Endothelial cell of umbilical vein (primary cell): ENCODE data around the gene IDI2. TPM values are rescaled to one million over a fixed set of nuclear protein-coding genes. Genes with fewer than 3 reads are reported as not detected.

ENCODE experiments used
- BruUV-seq: library from RNA; stranded (reverse); fragments of 400-500 nt; replicated peaks from 2 replicates; lab custom pipeline; 2021; lab: Mats Ljungman, UMichigan
- CTCF ChIA-PET: fragments of 300-600, 350-600 bp; sonication (Branson Sonifier 250); formaldehyde crosslinking; loops from one replicate; lab custom pipeline; 2021; ENCODE audit warnings: antibody characterized with exemption, inconsistent platforms; lab: Charles Lee
- POLR2A ChIA-PET: fragments of 300-600, 350-600 bp; sonication (Branson Sonifier 250); formaldehyde crosslinking; loops from one replicate; lab custom pipeline; 2021; ENCODE audit warnings: antibody characterized with exemption, inconsistent platforms; lab: Charles Lee
- DNase-seq: peaks from one replicate; pipeline ENCODE4 v3.0.0-alpha.2; 2011; ENCODE audit warnings: low read depth, low spot score
- FAIRE-seq: peaks from 2 replicates; lab custom pipeline; 2011; peaks lifted over from hg19 to GRCh38; lab: Jason Lieb, UNC
- H2AFZ ChIP-seq: 2 replicates; pipeline ENCODE4 v1.6.0; 2012; ENCODE audit warnings: low read depth, low read length, control low read depth, inconsistent platforms
- H3K27ac ChIP-seq: 2 replicates; pipeline ENCODE4 v1.5.1; 2011; ENCODE audit warnings: low read depth, mild to moderate bottlenecking, control low read depth, low read length, moderate library complexity; ENCODE audit not compliant: insufficient read depth
- H3K27me3 ChIP-seq, 2 experiments: 2 replicates each; pipeline versions ENCODE4 v1.6.0 to v1.6.1; 2011; ENCODE audit warnings: low read length in 2 of 2, mixed read lengths in 1 of 2; ENCODE audit not compliant: control insufficient read depth in 2 of 2, insufficient read depth in 2 of 2
- H3K36me3 ChIP-seq, 2 experiments: 2 replicates in 1 of 2; 3 replicates in 1 of 2; pipeline ENCODE4 v1.5.1; 2011; ENCODE audit warnings: low read length in 2 of 2, mild to moderate bottlenecking in 1 of 2, moderate library complexity in 1 of 2; ENCODE audit not compliant: control insufficient read depth in 2 of 2, insufficient read depth in 2 of 2; ENCODE audit errors: extremely low read depth in 1 of 2
- H3K4me1 ChIP-seq: 3 replicates; pipeline ENCODE4 v1.5.1; 2011; ENCODE audit warnings: mild to moderate bottlenecking, low read length; ENCODE audit not compliant: control insufficient read depth, insufficient read depth; ENCODE audit errors: extremely low read depth
- H3K4me2 ChIP-seq: 2 replicates; pipeline ENCODE4 v1.6.1; 2011; ENCODE audit warnings: low read length, control low read depth, mixed read lengths; ENCODE audit not compliant: insufficient read depth
- H3K4me3 ChIP-seq, 3 experiments: fragments of 200-600 bp in 1 of 3; sonication (generic), shearing (Covaris generic) in 1 of 3; replicated peaks in 1 of 3; 2 replicates each; pipeline ENCODE4 v1.5.1; 2011 to 2016; ENCODE audit warnings: control low read depth in 3 of 3, low read length in 3 of 3, mild to moderate bottlenecking in 2 of 3, inconsistent platforms in 1 of 3, low read depth in 1 of 3, moderate library complexity in 1 of 3; ENCODE audit not compliant: insufficient read depth in 1 of 3
- H3K79me2 ChIP-seq: 2 replicates; pipeline ENCODE4 v1.6.0; 2012; ENCODE audit warnings: low read length, inconsistent platforms; ENCODE audit not compliant: control insufficient read depth, insufficient read depth
- H3K9ac ChIP-seq: replicated peaks from 2 replicates; pipeline ENCODE3; 2011; ENCODE audit warnings: low read length, control low read depth; ENCODE audit not compliant: insufficient read depth; ENCODE audit errors: extremely low read depth
- H3K9me1 ChIP-seq: replicated peaks from 3 replicates; pipeline ENCODE4 v1.6.0; 2011; ENCODE audit warnings: mild to moderate bottlenecking, low read length; ENCODE audit not compliant: control insufficient read depth, insufficient read depth; ENCODE audit errors: extremely low read depth
- H3K9me3 ChIP-seq: replicated peaks from 2 replicates; pipeline ENCODE4 v1.5.1; 2012; ENCODE audit warnings: low read length, inconsistent platforms; ENCODE audit not compliant: control insufficient read depth, insufficient read depth
- H4K20me1 ChIP-seq: replicated peaks from 2 replicates; pipeline ENCODE3; 2011; ENCODE audit warnings: mild to moderate bottlenecking, low read length; ENCODE audit not compliant: control insufficient read depth, insufficient read depth; ENCODE audit errors: extremely low read depth
- FOS ChIP-seq: IDR thresholded peaks from 2 replicates; pipeline ENCODE4 v1.6.1; 2011; ENCODE audit warnings: mild to moderate bottlenecking, low read length, moderate library complexity, borderline replicate concordance; ENCODE audit not compliant: insufficient read depth
- dilution Hi-C: fragments of 300-500 bp; cut with MboI; formaldehyde crosslinking; loops from one replicate; pipeline ENCODE4 v1.15.0; 2019; ENCODE audit warnings: low sequenced_read_pairs; ENCODE audit not compliant: extremely low pct_ligation_motif_present
- intact Hi-C: fragments of 100-400 bp; cut with micrococcal nuclease; formaldehyde crosslinking; loops from one replicate; pipeline ENCODE4 v1.10.0; 2022
- polyA plus RNA-seq, 4 experiments: library from polyadenylated mRNA; depleted of rRNA in 3 of 4; stranded (reverse) in 3 of 4; unstranded in 1 of 4; fragments of >200 nt; gene quantifications; 2 replicates each; pipeline versions ENCODE4 v1.2.1 to v1.2.3, GENCODE V29; 2011 to 2012; ENCODE audit warnings: missing spikeins in 1 of 4
- total RNA-seq: library from RNA; stranded (reverse); gene quantifications from 2 replicates; pipeline ENCODE4 v1.2.3, GENCODE V29; 2021

Gene IDI2
- total and polyA plus RNA-seq, 2 donors (not counting 3 experiments of a cell fraction or from before 2014, with no cell fraction given), result not detected

DNA sequence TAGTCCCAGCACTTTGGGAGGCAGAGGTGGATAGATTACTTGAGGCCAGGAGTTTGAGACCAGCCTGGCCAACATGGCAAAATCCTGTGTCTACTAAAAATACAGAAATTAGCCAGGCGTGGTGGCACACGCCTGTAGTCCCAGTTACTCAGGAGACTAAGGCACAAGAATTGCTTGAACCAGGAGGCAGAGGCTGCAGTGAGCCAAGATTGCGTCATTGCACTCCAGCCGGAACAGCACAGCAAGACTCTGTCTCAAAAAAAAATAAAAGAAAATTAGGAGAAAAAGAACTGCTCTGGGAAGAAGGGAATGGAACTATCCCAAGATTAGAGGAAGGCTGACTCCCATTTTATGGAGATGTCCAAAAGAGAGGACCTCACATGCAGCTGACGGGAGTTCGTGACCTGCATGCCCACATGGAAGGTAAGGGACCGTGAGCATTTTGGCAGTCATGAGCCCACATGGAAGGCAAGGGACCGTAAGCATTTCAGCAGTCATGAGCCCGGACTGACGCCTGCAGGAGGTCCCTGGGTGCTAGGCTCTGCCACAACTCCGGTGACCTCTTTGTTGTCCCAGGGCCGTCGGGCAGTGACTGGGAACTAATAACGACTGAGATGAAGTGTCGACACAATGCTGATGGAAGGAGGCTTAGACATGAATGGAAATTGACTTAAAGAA lies 56.0 kb downstream of the IDI2 start:
- Histone ChIP-seq H3K27me3 (peaks cover 16 to 21% of the 10 kb centered on the region in 2 experiments), H3K79me2 (no peaks in the 10 kb centered on the region), H3K9me1 (no peaks in the 10 kb centered on the region), H3K4me2 (no peak overlapping the region), H3K36me3 (no peaks in the 10 kb centered on the region), H3K9me3 (no peaks in the 10 kb centered on the region), H3K27ac (no peak overlapping the region), H2AFZ (no peak overlapping the region), H3K4me1 (no peaks in the 10 kb centered on the region), H3K4me3 (no peak overlapping the region), H4K20me1 (no peaks in the 10 kb centered on the region), H3K9ac (no peak overlapping the region)
- BruUV-seq, result no TSS peak
- FAIRE-seq, result no peak
- POLR2A ChIA-PET, result no interaction called here
- CTCF ChIA-PET, result interaction anchor here (1.3 kb wide), 2 partner anchors 10 to 18 kb away, joined by 3 to 5 read pairs; partner anchors contain the start of gene GTPBP4
- intact Hi-C loops, result no loop called here
- DNase-seq, result no peak
- dilution Hi-C loops, result no loop called here
- no peak for TF ChIP-seq FOS

Other genes starting within 250 kb of the IDI2 start
- 101 TPM in 2 replicates for gene LARP4B, start 94.2 kb downstream of the IDI2 start, total RNA-seq
- 22.9 and 27.4 TPM in 2 replicates for gene LARP4B, start 94.2 kb downstream of the IDI2 start, polyA plus RNA-seq
- 68.9 and 69.3 TPM in 2 replicates for gene GTPBP4, start 37.4 kb downstream of the IDI2 start, total RNA-seq
- 10.4 and 12.4 TPM in 2 replicates for gene GTPBP4, start 37.4 kb downstream of the IDI2 start, polyA plus RNA-seq
- gene IDI1, start 23.3 kb upstream of the IDI2 start, total RNA-seq, result 63.0 and 63.6 TPM in 2 replicates
- 31.4 and 42.2 TPM in 2 replicates for gene IDI1, start 23.3 kb upstream of the IDI2 start, polyA plus RNA-seq
- 25.5 and 26.4 TPM in 2 replicates for gene WDR37, start 30.5 kb upstream of the IDI2 start, total RNA-seq
- gene WDR37, start 30.5 kb upstream of the IDI2 start, polyA plus RNA-seq, result 19.5 and 21.7 TPM in 2 replicates